PC-3 (cell line): ENCODE measurements around the gene F12. TPM values are rescaled to one million over a fixed set of nuclear protein-coding genes. Genes with fewer than 3 reads are reported as not detected.

ENCODE experiments used
- ATAC-seq: fragments of 200-7000 bp; cut with Tn5 transposase; 2 replicates; pipeline ENCODE4 v1.9.1; 2020; ENCODE audit warnings: mild to moderate bottlenecking, moderate library complexity
- BruUV-seq: library from RNA; stranded (reverse); fragments of 400-500 nt; replicated peaks from 2 replicates; lab custom pipeline; 2021; lab: Mats Ljungman, UMichigan
- CTCF ChIA-PET: fragments of 300-600 bp; sonication (Branson Sonifier 250); formaldehyde crosslinking; loops from one replicate; lab custom pipeline; 2022; ENCODE audit warnings: antibody characterized with exemption; lab: Charles Lee
- POLR2A ChIA-PET: fragments of 300-600 bp; sonication (Branson Sonifier 250); formaldehyde crosslinking; loops from one replicate; lab custom pipeline; 2022; ENCODE audit warnings: antibody characterized with exemption; ENCODE audit not compliant: unreplicated experiment; lab: Charles Lee
- DNase-seq: peaks from one replicate; pipeline ENCODE4 v3.0.0-alpha.2; 2015
- H2AFZ ChIP-seq: fragments of 300-600 bp; sonication (generic); 2 replicates; pipeline ENCODE4 v1.6.0; 2016; ENCODE audit warnings: antibody characterized with exemption, low read length
- H3F3A ChIP-seq: fragments of 300-600 bp; sonication (generic); one replicate; pipeline ENCODE4 v1.6.0; 2017; ENCODE audit warnings: antibody characterized with exemption, low read length, control low read depth, mild to moderate bottlenecking; ENCODE audit not compliant: unreplicated experiment
- H3K27ac ChIP-seq: fragments of 300-600 bp; sonication (generic); 2 replicates; pipeline ENCODE4 v1.5.1; 2016; ENCODE audit warnings: mild to moderate bottlenecking, low read length
- H3K27me3 ChIP-seq: fragments of 300-600 bp; sonication (generic); 2 replicates; pipeline ENCODE4 v1.6.1; 2016; ENCODE audit warnings: low read length, mixed read lengths
- H3K36me3 ChIP-seq: fragments of 300-600 bp; sonication (generic); 2 replicates; pipeline ENCODE4 v1.6.1; 2016; ENCODE audit warnings: low read depth, mixed run types, low read length, mixed read lengths
- H3K4me1 ChIP-seq: fragments of 300-600 bp; sonication (generic); 2 replicates; pipeline ENCODE4 v1.5.1; 2016; ENCODE audit warnings: low read length; ENCODE audit not compliant: insufficient read depth
- H3K4me2 ChIP-seq: fragments of 300-600 bp; sonication (generic); 2 replicates; pipeline ENCODE4 v1.6.0; 2016; ENCODE audit warnings: low read length
- H3K4me3 ChIP-seq: fragments of 300-600 bp; sonication (generic); 2 replicates; pipeline ENCODE4 v1.5.1; 2016; ENCODE audit warnings: mild to moderate bottlenecking, low read length, mixed read lengths
- H3K79me2 ChIP-seq: fragments of 300-600 bp; sonication (generic); 2 replicates; pipeline ENCODE4 v1.6.1; 2017; ENCODE audit warnings: low read length, mixed read lengths
- H3K9ac ChIP-seq: fragments of 300-600 bp; sonication (generic); 2 replicates; pipeline ENCODE4 v1.6.0; 2016; ENCODE audit warnings: mild to moderate bottlenecking, low read length
- H3K9me2 ChIP-seq: fragments of 300-600 bp; sonication (generic); replicated peaks from 2 replicates; pipeline ENCODE4 v1.6.1; 2016; ENCODE audit warnings: mixed run types, low read length, mixed read lengths
- H3K9me3 ChIP-seq: fragments of 300-600 bp; sonication (generic); 2 replicates; pipeline ENCODE4 v1.6.1; 2016; ENCODE audit warnings: low read length, mixed read lengths
- H4K20me1 ChIP-seq: fragments of 300-600 bp; sonication (generic); 2 replicates; pipeline ENCODE4 v1.6.1; 2016; ENCODE audit warnings: low read length, mixed read lengths
- EZH2 ChIP-seq: fragments of 300-600 bp; sonication (generic); IDR thresholded peaks from one replicate; pipeline ENCODE4 v1.6.1; 2017; ENCODE audit warnings: antibody characterized with exemption, mild to moderate bottlenecking, low read length; ENCODE audit not compliant: unreplicated experiment
- EZH2phosphoT487 ChIP-seq: fragments of 300-600 bp; sonication (generic); IDR thresholded peaks from 2 replicates; pipeline ENCODE4 v1.6.1; 2018; ENCODE audit warnings: mild to moderate bottlenecking, antibody characterized with exemption, low read length, borderline replicate concordance
- intact Hi-C: fragments of 100-400 bp; cut with micrococcal nuclease; formaldehyde crosslinking; loops from 2 replicates; pipeline ENCODE4 v1.9.0; 2023
- total RNA-seq: library from RNA; depleted of rRNA; stranded (reverse); fragments of >200 nt; gene quantifications from 2 replicates; pipeline ENCODE4 v1.2.3, GENCODE V29; 2014
- TF ChIP-seq, protein P1 (sequence below): fragments of 300-600 bp; sonication (generic); conservative IDR thresholded peaks from 2 replicates; pipeline ENCODE4 v1.5.1; 2017; ENCODE audit warnings: antibody characterized with exemption, low read depth, mild to moderate bottlenecking, low read length

F12 gene
- total RNA-seq, 1 experiment from 2014 or later, result 36.8 TPM

DNA sequence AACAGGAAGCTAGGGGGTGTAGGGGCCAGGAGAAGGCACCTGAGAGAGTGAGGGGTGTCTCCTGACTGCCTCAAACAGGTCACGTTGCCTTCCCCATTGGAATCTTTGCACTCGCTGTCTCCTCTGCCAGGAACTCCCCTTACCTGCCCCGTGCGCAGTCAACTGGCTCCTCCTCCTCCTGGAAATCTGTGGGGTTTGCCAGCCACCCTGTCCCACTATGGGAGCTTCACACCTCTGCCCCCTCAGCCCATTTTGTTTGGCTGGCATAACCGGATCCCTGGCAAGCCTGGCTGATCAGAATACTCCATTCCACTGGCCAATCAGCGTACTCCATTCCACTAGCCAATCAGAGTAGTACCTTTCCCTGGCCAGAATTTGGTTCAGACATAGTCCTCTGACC is 35.6 kb downstream of the F12 start:
- Histone ChIP-seq H3K4me1 (peaks cover 6% of the 10 kb centered on the region), H4K20me1 (no peaks in the 10 kb centered on the region), H3F3A (no peaks in the 10 kb centered on the region), H3K9ac (no peak overlapping the region), H3K79me2 (no peaks in the 10 kb centered on the region), H3K36me3 (no peaks in the 10 kb centered on the region), H3K27me3 (no peaks in the 10 kb centered on the region), H3K27ac (no peak overlapping the region), H3K9me2 (no peaks in the 10 kb centered on the region), H2AFZ (no peak overlapping the region), H3K4me3 (no peak overlapping the region), H3K9me3 (no peaks in the 10 kb centered on the region), H3K4me2 (no peak overlapping the region)
- intact Hi-C loops, result no loop called here
- POLR2A ChIA-PET, result no interaction called here
- DNase-seq (no peak), ATAC-seq (no peak)
- CTCF ChIA-PET, result no interaction called here
- BruUV-seq, result no TSS peak
- TF ChIP-seq, protein P1, sequence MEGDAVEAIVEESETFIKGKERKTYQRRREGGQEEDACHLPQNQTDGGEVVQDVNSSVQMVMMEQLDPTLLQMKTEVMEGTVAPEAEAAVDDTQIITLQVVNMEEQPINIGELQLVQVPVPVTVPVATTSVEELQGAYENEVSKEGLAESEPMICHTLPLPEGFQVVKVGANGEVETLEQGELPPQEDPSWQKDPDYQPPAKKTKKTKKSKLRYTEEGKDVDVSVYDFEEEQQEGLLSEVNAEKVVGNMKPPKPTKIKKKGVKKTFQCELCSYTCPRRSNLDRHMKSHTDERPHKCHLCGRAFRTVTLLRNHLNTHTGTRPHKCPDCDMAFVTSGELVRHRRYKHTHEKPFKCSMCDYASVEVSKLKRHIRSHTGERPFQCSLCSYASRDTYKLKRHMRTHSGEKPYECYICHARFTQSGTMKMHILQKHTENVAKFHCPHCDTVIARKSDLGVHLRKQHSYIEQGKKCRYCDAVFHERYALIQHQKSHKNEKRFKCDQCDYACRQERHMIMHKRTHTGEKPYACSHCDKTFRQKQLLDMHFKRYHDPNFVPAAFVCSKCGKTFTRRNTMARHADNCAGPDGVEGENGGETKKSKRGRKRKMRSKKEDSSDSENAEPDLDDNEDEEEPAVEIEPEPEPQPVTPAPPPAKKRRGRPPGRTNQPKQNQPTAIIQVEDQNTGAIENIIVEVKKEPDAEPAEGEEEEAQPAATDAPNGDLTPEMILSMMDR, result no peak
- TF ChIP-seq EZH2phosphoT487 (no peak), EZH2 (no peak)

DNA sequence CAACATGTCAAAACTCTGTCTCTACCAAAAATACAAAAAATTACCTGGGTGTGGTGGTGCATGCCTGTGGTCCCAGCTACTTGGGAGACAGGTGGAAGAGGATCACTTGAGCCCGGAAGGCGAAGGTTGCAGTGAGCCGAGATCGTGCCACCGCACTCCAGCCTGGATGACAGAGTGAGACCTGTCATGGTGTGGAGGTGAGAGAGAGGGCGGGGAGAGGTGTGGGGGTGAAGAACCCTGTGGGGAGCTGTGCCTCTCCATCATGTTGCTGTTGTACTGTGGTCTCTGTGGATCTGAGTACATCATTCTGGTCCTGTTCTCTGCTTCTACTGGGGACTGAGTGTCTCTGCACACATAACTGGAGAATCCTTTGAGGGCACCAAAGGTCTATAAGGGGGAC is 36.5 kb downstream of the F12 start:
- H3K4me3 ChIP-seq, result no peak overlapping the region
- no peaks in the 10 kb centered on the region for H3K79me2 ChIP-seq
- DNase-seq (no peak), ATAC-seq (no peak)
- H3K27me3 ChIP-seq, result no peaks in the 10 kb centered on the region
- no peaks in the 10 kb centered on the region for H3K36me3 ChIP-seq
- no peak overlapping the region for H3K27ac ChIP-seq
- ChIA-PET POLR2A (no interaction called here), CTCF (interaction anchor here (0.6 to 3.2 kb wide), 3 partner anchors 17 to 99 kb away, joined by 3 to 35 read pairs (median 3); no protein-coding TSS in a partner anchor)
- no peaks in the 10 kb centered on the region for H3K9me3 ChIP-seq
- H2AFZ ChIP-seq, result no peak overlapping the region
- TF ChIP-seq EZH2, result no peak
- no peak for TF ChIP-seq EZH2phosphoT487
- TF ChIP-seq, protein P1, result no peak
- no peaks in the 10 kb centered on the region for H3K9me2 ChIP-seq
- no peaks in the 10 kb centered on the region for H3F3A ChIP-seq
- no peak overlapping the region for H3K9ac ChIP-seq
- H3K4me2 ChIP-seq, result no peak overlapping the region
- H4K20me1 ChIP-seq, result no peaks in the 10 kb centered on the region
- BruUV-seq, result no TSS peak
- intact Hi-C loops, result no loop called here
- peaks cover 6% of the 10 kb centered on the region for H3K4me1 ChIP-seq

DNA sequence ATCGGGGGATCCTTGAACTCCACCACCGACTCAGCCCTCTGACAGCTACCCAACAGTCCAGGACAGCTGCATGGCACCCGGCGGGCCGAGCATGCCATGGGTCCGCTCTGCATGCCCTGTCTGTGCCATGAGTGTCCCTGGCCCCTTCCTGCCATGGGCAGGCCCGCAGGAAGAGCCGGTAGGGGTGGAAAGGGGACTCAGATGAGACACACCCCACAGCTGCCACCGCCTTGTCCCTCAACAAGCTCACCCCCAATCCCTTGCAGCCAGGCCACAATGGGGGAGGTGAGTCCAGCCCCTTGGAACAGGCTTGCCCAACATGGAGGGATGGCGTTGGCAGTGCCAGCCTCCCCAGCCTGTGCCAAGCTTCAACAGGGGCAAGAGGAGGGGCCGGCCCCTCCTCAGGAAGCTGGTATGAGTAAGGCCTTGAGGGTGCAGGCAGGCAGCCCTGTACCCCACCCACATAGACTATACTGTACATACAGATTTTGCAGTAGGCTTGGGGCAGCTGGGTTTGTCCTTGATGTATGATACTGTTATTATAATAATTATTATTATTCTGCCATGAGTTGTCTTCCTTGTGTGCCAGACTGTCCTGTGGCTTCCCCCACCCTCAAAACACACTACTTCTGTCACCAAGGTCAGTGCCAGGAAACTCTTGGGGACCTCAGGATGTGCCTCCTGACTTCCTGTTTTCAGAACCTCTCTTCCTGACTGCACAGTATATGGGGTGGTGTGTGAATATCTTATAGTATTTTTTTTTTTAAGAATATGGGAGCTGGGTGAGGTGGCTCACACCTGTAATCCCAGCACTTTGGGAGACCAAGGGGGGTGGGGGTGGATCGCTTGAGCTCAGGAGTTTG is 37.1 kb downstream of the F12 start:
- POLR2A ChIA-PET, result no interaction called here
- H3K27me3 ChIP-seq, result no peaks in the 10 kb centered on the region
- H3K36me3 ChIP-seq, result no peaks in the 10 kb centered on the region
- no peak overlapping the region for H2AFZ ChIP-seq
- no peaks in the 10 kb centered on the region for H3K79me2 ChIP-seq
- H3K4me2 ChIP-seq, result no peak overlapping the region
- no peak for DNase-seq
- no TSS peak for BruUV-seq
- CTCF ChIA-PET, result interaction anchor here (0.6 to 3.2 kb wide), 3 partner anchors 18 to 100 kb away, joined by 3 to 35 read pairs (median 3); no protein-coding TSS in a partner anchor
- H4K20me1 ChIP-seq, result no peaks in the 10 kb centered on the region
- intact Hi-C loops, result no loop called here
- no peaks in the 10 kb centered on the region for H3F3A ChIP-seq
- TF ChIP-seq, protein P1, result no peak
- TF ChIP-seq EZH2phosphoT487 (no peak), EZH2 (no peak)
- no peaks in the 10 kb centered on the region for H3K9me3 ChIP-seq
- H3K27ac ChIP-seq, result no peak overlapping the region
- no peaks in the 10 kb centered on the region for H3K9me2 ChIP-seq
- H3K4me3 ChIP-seq, result no peak overlapping the region
- H3K9ac ChIP-seq, result no peak overlapping the region
- H3K4me1 ChIP-seq, result peaks cover 6% of the 10 kb centered on the region
- no peak for ATAC-seq
